Activated gamma-delta T cell (primary cell): ENCODE measurements around the gene PGAM2.

ENCODE experiments used
- DNase-seq: peaks from one replicate; lab custom pipeline; 2025; lab: John Stamatoyannopoulos, UW

PGAM2 gene

GRCh38 chr7:44085546-44085945 is 20.2 kb upstream of the PGAM2 start:
- DNase-seq, result no peak

- no peak for DNase-seq
Observed at GRCh38 chr7:44084701-44085100, 19.3 kb upstream of the PGAM2 start.

- DNase-seq, result no peak
Observed at GRCh38 chr7:44083796-44084195, 18.4 kb upstream of the PGAM2 start.

- DNase-seq, result peak; percentile 92
Observed at GRCh38 chr7:44082541-44083207, 17.3 kb upstream of the PGAM2 start.

- DNase-seq, result no peak
Observed at GRCh38 chr7:44081266-44081748, 15.9 kb upstream of the PGAM2 start.

- no peak for DNase-seq
Observed at GRCh38 chr7:44080686-44081265, 15.4 kb upstream of the PGAM2 start.

GRCh38 chr7:44080118-44080517 is 14.8 kb upstream of the PGAM2 start:
- no peak for DNase-seq

GRCh38 chr7:44079331-44080021 is 14.1 kb upstream of the PGAM2 start:
- DNase-seq, result no peak

GRCh38 chr7:44078521-44078920 is 13.2 kb upstream of the PGAM2 start:
- DNase-seq, result no peak

GRCh38 chr7:44077681-44078091 is 12.3 kb upstream of the PGAM2 start:
- no peak for DNase-seq

- no peak for DNase-seq
Observed at GRCh38 chr7:44077061-44077460, 11.7 kb upstream of the PGAM2 start.

GRCh38 chr7:44076101-44076895 is 10.9 kb upstream of the PGAM2 start:
- no peak for DNase-seq

- no peak for DNase-seq
Observed at GRCh38 chr7:44075296-44076075, 10.1 kb upstream of the PGAM2 start.

- no peak for DNase-seq
Observed at GRCh38 chr7:44074349-44074695, 9.0 kb upstream of the PGAM2 start.

- DNase-seq, result peak; percentile 28
Observed at GRCh38 chr7:44073664-44074348, 8.4 kb upstream of the PGAM2 start.

GRCh38 chr7:44072364-44073231 is 7.2 kb upstream of the PGAM2 start:
- no peak for DNase-seq

GRCh38 chr7:44071726-44072363 is 6.5 kb upstream of the PGAM2 start:
- no peak for DNase-seq

GRCh38 chr7:44068054-44068453 is 2.7 kb upstream of the PGAM2 start:
- DNase-seq, result no peak
